ENCODE results near the gene NGFR.

DNA sequence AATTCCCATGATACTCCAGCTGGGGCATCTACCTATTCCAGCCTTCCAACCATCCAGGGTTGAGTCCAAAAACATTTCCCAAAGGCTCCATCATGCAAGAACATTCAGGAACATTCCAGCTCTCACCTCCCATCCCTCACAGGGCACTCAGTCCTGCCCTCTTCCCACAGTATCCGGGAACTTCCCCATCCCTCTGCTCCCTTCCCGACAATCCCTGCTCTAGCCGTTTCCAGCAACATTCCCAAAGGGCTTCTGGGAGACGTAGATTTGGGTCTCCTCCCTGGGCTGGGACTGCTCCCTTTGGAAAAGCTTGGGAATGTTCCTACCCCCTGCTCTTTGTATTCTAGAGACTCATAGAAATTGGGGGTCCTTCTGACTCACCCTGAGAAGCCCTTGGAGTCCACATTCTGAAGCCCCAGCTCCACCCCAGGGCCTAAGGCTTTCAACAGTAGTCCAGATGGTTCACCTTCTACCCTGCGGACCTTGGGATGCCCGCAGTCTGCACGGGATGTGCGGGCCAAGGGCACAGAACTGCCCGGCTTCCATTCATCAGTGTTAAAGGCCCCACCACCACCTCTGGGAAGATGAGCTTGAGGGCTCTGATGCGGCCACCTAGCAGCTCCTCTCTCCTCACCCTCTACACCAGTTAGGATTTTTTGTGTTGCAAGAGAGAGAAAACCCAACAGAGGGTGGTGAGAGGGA lies 25.4 kb downstream of the NGFR start:
- TF ChIP-seq, protein P1, sequence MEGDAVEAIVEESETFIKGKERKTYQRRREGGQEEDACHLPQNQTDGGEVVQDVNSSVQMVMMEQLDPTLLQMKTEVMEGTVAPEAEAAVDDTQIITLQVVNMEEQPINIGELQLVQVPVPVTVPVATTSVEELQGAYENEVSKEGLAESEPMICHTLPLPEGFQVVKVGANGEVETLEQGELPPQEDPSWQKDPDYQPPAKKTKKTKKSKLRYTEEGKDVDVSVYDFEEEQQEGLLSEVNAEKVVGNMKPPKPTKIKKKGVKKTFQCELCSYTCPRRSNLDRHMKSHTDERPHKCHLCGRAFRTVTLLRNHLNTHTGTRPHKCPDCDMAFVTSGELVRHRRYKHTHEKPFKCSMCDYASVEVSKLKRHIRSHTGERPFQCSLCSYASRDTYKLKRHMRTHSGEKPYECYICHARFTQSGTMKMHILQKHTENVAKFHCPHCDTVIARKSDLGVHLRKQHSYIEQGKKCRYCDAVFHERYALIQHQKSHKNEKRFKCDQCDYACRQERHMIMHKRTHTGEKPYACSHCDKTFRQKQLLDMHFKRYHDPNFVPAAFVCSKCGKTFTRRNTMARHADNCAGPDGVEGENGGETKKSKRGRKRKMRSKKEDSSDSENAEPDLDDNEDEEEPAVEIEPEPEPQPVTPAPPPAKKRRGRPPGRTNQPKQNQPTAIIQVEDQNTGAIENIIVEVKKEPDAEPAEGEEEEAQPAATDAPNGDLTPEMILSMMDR (conservative IDR thresholded peaks at IDR 0.05 in 1 of 2, IDR thresholded peaks at IDR 0.05 in 1 of 2; ENCODE audit: low read depth in 1 of 2, low read length in 2 of 2) = no peak
- no peak for TF ChIP-seq EZH2 (IDR thresholded peaks at IDR 0.05; ENCODE audit: low read length, missing control alignments)
